GM13977 (cell line): Measurements from ENCODE around the gene PDGFRB.

ENCODE experiments used
- DNase-seq: peaks from one replicate; pipeline ENCODE4 v3.0.0; 2012; ENCODE audit warnings: low spot score
- in situ Hi-C: fragments of 300-500 bp; cut with MboI; formaldehyde crosslinking; loops from one replicate; pipeline ENCODE4 v1.12.0; 2022; ENCODE audit warnings: low sequenced_read_pairs, low pct_unique_long_range_greater_than_20kb, mixed read lengths, inconsistent platforms; ENCODE audit not compliant: unreplicated experiment
- TF ChIP-seq, protein P1 (sequence below): IDR thresholded peaks from 2 replicates; pipeline ENCODE4 v1.5.1; 2012; ENCODE audit warnings: mild to moderate bottlenecking, control low read depth; ENCODE audit not compliant: insufficient read depth; ENCODE audit errors: extremely low read depth, missing control alignments

The PDGFRB gene

DNA sequence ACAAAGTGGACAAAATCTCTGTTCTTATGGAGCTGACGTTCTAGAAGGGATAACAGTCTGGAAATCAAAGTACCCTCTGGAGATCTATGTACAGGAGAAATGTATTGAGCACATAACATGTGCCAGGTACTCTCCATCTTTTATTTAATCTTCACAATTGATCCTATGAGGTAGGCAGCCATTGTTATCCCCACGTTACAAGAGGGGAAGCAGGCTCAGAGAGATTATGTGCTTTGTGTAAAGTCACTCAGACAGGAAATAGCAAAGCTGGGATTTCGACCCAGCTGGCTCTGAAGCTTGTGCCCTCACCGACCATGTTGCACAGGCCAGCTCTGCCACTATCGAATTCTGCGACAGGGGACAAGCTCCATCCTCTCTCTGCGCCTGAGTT, 21.5 kb downstream of the PDGFRB start:
- TF ChIP-seq, protein P1, sequence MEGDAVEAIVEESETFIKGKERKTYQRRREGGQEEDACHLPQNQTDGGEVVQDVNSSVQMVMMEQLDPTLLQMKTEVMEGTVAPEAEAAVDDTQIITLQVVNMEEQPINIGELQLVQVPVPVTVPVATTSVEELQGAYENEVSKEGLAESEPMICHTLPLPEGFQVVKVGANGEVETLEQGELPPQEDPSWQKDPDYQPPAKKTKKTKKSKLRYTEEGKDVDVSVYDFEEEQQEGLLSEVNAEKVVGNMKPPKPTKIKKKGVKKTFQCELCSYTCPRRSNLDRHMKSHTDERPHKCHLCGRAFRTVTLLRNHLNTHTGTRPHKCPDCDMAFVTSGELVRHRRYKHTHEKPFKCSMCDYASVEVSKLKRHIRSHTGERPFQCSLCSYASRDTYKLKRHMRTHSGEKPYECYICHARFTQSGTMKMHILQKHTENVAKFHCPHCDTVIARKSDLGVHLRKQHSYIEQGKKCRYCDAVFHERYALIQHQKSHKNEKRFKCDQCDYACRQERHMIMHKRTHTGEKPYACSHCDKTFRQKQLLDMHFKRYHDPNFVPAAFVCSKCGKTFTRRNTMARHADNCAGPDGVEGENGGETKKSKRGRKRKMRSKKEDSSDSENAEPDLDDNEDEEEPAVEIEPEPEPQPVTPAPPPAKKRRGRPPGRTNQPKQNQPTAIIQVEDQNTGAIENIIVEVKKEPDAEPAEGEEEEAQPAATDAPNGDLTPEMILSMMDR = no peak
- DNase-seq = no peak
- in situ Hi-C loops = no loop called here

DNA sequence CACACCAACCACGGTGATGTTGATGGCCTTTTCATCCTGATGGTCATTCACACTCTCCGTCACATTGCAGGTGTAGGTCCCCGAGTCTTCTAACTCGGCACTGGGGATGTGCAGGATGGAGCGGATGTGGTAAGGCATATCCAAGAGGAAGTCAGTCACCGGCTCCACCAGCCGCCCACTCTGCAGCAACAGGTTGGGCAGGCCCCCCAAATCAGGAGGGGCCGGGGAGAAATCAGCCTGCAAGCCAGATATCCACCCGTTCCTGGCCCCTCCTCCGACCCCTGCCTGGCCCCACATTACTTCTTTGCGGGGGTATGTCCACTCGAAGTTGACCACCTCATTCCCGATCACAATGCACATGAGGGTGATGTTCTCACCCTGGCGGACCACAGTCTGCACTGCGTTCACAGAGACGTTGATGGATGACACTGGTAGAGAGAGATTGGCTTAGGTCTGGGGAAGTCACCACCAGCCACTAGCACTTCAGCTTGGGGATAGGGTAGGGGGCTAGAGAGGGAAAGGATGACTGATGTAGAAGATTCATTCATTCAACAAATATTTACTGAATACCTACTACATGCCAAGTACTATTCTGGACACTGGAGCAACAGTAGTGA, 22.0 kb downstream of the PDGFRB start:
- TF ChIP-seq, protein P1 = no peak
- in situ Hi-C loops = no loop called here
- DNase-seq = no peak

DNA sequence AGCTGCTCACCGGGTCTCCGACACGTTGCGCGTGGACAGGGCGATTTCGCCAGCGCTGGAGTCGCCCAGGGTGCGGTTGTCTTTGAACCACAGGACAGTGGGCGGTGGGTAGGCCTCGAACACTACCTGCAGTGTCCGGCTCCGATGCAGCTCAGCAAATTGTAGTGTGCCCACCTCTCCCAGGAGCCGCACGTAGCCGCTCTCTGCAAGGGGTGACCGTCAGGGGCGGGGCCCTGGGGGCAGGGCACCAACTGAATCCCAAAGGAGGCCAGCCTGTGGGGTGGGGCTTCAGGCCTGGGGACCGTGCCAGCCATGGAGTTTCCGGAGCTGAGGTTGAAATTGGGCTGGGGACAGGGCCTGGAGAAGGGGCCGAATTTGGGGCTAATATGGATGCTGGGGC, 22.9 kb downstream of the PDGFRB start:
- no peak for DNase-seq
- TF ChIP-seq, protein P1 = no peak
- in situ Hi-C loops = no loop called here

DNA sequence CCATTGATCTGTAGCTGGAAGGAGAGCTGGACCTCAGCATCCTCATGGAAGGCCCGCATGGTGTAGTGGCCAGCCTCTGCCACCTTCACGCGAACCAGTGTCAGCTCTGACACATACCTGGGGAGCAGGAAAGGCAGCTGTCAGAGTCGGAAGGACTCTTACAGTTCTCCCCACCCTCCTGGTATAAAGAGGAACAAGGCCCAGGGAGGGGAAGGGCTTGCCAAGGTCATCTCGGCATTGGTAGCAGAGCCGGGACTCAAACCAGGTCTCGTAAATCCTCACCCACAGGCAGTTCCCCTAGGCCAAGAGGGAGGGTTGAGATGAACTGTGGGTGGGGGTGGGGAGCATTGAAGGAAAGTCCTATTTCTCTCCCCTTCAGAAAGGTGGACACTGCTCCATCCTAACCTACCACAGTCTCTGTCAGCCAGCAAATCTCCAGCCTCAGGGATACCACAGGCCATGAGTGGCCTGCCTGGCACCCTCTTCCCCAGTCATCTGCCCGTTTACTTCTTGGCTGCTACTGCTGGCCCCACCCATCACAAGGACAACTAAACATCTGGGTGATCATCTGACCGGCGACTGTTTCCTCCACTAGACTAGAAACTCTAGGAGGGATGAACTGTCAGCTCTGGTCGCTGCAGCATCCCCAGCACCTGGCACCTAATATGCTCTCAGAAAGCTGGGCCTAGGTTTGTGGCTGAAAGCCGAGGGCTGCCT, 23.5 kb downstream of the PDGFRB start:
- DNase-seq = no peak
- TF ChIP-seq, protein P1 = no peak
- in situ Hi-C loops = no loop called here

DNA sequence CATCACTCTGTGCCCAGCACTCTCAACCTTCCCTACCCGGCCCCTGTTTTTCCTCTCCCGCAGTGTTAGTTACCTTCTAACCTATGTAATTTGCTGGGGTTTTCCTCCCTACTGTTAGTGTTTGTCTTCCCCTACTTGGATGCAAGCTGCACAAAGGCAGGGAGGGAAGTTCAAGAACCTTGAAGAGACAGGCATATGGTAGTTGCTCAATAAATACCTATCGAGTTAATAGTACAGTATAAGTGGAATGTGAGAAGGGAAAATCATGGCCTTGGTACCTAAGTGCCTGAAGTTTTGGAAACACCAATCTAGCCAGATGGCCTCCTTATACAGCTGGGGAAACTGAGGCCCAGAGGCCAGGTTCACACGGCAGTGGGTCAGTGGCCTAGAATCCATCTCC, 24.2 kb downstream of the PDGFRB start:
- in situ Hi-C loops = no loop called here
- TF ChIP-seq, protein P1 = no peak
- no peak for DNase-seq

DNA sequence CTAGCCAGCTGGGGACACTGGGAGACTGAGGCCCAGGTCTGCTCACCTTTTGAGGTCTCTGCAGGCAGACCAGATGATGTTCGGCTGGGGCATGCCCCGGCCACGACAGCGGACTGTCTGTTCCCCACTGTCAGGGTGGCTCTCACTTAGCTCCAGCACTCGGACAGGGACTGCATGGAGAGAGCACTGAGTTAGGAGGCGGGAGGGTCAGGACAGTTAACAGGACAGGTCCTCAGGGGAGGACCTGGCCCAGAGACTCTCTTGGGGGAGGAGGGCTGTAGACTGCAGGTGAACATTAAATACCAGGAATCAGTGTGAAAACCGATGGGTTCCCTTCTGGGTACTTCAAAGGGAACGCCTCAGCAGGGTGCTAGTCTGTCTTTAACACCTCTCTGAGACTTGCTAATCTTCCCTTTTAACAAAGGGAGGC, 25.1 kb downstream of the PDGFRB start:
- in situ Hi-C loops = no loop called here
- DNase-seq = no peak
- TF ChIP-seq, protein P1 = no peak
